HepG2 (cell line): Measurements from ENCODE around the gene SPAG7. TPM values are rescaled to one million over a fixed set of nuclear protein-coding genes. Genes with fewer than 3 reads are reported as not detected.

Experiments
- CHD2 ChIP-seq: IDR thresholded peaks from 2 replicates; pipeline ENCODE4 v1.6.1; 2011; ENCODE audit warnings: low read depth, low read length, improper control_type of control experiment
- DPF2 ChIP-seq: sonication (generic); formaldehyde crosslinking; IDR thresholded peaks from 2 replicates; pipeline ENCODE4 v1.4.0; 2020; ENCODE audit warnings: mild to moderate bottlenecking, low read depth, missing genetic modification reagents, borderline replicate concordance
- DZIP1 ChIP-seq: sonication (generic); formaldehyde crosslinking; IDR thresholded peaks from 2 replicates; pipeline ENCODE4 v1.5.0; 2020; ENCODE audit warnings: mild to moderate bottlenecking, missing genetic modification reagents
- FOSL2 ChIP-seq: sonication (generic); formaldehyde crosslinking; IDR thresholded peaks from 2 replicates; pipeline ENCODE4 v1.4.0; 2020; ENCODE audit warnings: missing genetic modification reagents
- FOXC1 ChIP-seq: sonication (generic); formaldehyde crosslinking; IDR thresholded peaks from 2 replicates; pipeline ENCODE4 v1.8.0; 2022; ENCODE audit warnings: mild to moderate bottlenecking, missing genetic modification reagents, borderline replicate concordance
- IKZF5 ChIP-seq: IDR thresholded peaks from 2 replicates; pipeline ENCODE4 v1.6.1; 2018; ENCODE audit warnings: missing genetic modification reagents, mild to moderate bottlenecking, missing compliant biosample characterization
- JUN ChIP-seq: sonication (generic); formaldehyde crosslinking; IDR thresholded peaks from 2 replicates; pipeline ENCODE4 v1.4.0; 2020; ENCODE audit warnings: mild to moderate bottlenecking, missing genetic modification reagents
- KAT2B ChIP-seq: fragments of 150-350 bp; IDR thresholded peaks from 2 replicates; pipeline ENCODE4 v1.6.1; 2014; ENCODE audit warnings: low read depth, low read length, borderline replicate concordance
- KMT2A ChIP-seq: sonication (generic); formaldehyde crosslinking; IDR thresholded peaks from 2 replicates; pipeline ENCODE4 v1.4.0; 2020; ENCODE audit warnings: missing genetic modification reagents
- MEIS1 ChIP-seq: sonication (generic); formaldehyde crosslinking; IDR thresholded peaks from 2 replicates; pipeline ENCODE4 v1.9.0; 2021; ENCODE audit warnings: mild to moderate bottlenecking, missing genetic modification reagents, moderate library complexity, borderline replicate concordance
- MLX ChIP-seq: IDR thresholded peaks from 2 replicates; pipeline ENCODE4 v1.6.1; 2016
- NFIC ChIP-seq: IDR thresholded peaks from 2 replicates; pipeline ENCODE4 v1.6.1; 2012; ENCODE audit warnings: mild to moderate bottlenecking, low read length, inconsistent platforms
- NR3C1 ChIP-seq: sonication (generic); formaldehyde crosslinking; IDR thresholded peaks from 2 replicates; pipeline ENCODE4 v1.4.0; 2020; ENCODE audit warnings: missing genetic modification reagents
- RFX1 ChIP-seq: fragments of 450-650 bp; IDR thresholded peaks from 2 replicates; pipeline ENCODE4 v1.6.1; 2017
- TIGD3 ChIP-seq: sonication (generic); formaldehyde crosslinking; IDR thresholded peaks from 2 replicates; pipeline ENCODE4 v1.5.1; 2020; ENCODE audit warnings: mild to moderate bottlenecking, missing genetic modification reagents, borderline replicate concordance
- WIZ ChIP-seq: sonication (generic); formaldehyde crosslinking; IDR thresholded peaks from 2 replicates; pipeline ENCODE4 v1.5.1; 2020; ENCODE audit warnings: mild to moderate bottlenecking, missing genetic modification reagents
- ZBED4 ChIP-seq: sonication (generic); formaldehyde crosslinking; IDR thresholded peaks from 2 replicates; pipeline ENCODE4 v1.4.0; 2020; ENCODE audit warnings: missing genetic modification reagents, borderline replicate concordance
- ZBTB38 ChIP-seq: sonication (generic); formaldehyde crosslinking; IDR thresholded peaks from 2 replicates; pipeline ENCODE4 v1.5.1; 2020; ENCODE audit warnings: mild to moderate bottlenecking, missing genetic modification reagents
- ZFP82 ChIP-seq: sonication (generic); formaldehyde crosslinking; IDR thresholded peaks from 2 replicates; pipeline ENCODE4 v1.5.1; 2020; ENCODE audit warnings: mild to moderate bottlenecking, missing genetic modification reagents, borderline replicate concordance
- ZNF326 ChIP-seq: sonication (generic); formaldehyde crosslinking; IDR thresholded peaks from 2 replicates; pipeline ENCODE4 v1.4.0; 2020; ENCODE audit warnings: missing genetic modification reagents, borderline replicate concordance
- polyA plus RNA-seq, 8 experiments: library from polyadenylated mRNA; depleted of rRNA in 3 of 8; stranded (reverse) in 7 of 8; unstranded in 1 of 8; fragments of >200 nt; fragmentation: Illumina TruSeq in 4 of 8; extraction: Trizol in 4 of 8; gene quantifications; 2 replicates each; pipeline versions ENCODE4 v1.2.1 to v1.2.3, GENCODE V29; 2011 to 2016; ENCODE audit warnings: low read depth in 4 of 8, missing spikeins in 1 of 8, mixed read lengths in 1 of 8; ENCODE audit not compliant: insufficient read depth in 1 of 8
- total RNA-seq, 5 experiments: library from RNA; depleted of rRNA; stranded (reverse); fragments of >200 nt; fragmentation: Illumina TruSeq; extraction: Trizol; gene quantifications; 2 replicates each; pipeline ENCODE4 v1.2.3, GENCODE V29; 2016; ENCODE audit warnings: low read depth in 1 of 5

SPAG7 gene
- total and polyA plus RNA-seq, 2 of the 13 experiments (the other 11 are each of a cell fraction or from before 2014, with no cell fraction given), result 51.0 to 59.0 TPM

GRCh38 chr17:4950075-4950745 is 17.4 kb downstream of the SPAG7 start (continued):
- TF ChIP-seq NR3C1 (CRISPR knock-in tag) (no peak), TIGD3 (no peak), KAT2B (no peak), DZIP1 (CRISPR knock-in tag) (0 out of 2 replicates have a peak, but pooled peaks have one; percentile 22), CHD2 (no peak), DPF2 (no peak), FOSL2 (peak; percentile 69), ZBTB38 (CRISPR knock-in tag) (0 out of 2 replicates have a peak, but pooled peaks have one; percentile 15), JUN (CRISPR knock-in tag) (no peak), MLX (CRISPR knock-in tag) (0 out of 2 replicates have a peak, but pooled peaks have one; percentile 1), ZFP82 (no peak), RFX1 (no peak), MEIS1 (0 out of 2 replicates have a peak, but pooled peaks have one; percentile 1), IKZF5 (CRISPR knock-in tag) (0 out of 2 replicates have a peak, but pooled peaks have one; percentile 52), KMT2A (CRISPR knock-in tag) (peak; percentile 18; the same call in 1 of the 2 replicates), NFIC (no peak), FOXC1 (CRISPR knock-in tag) (peak; percentile 43; the same call in 1 of the 2 replicates), ZBED4 (CRISPR knock-in tag) (no peak), ZNF326 (no peak), WIZ (no peak)
